Adrenal gland (tissue), 12 donors: ENCODE results near the gene TOMM22. TPM values are rescaled to one million over a fixed set of nuclear protein-coding genes. Genes with fewer than 3 reads are reported as not detected.

Experiments used
- DNase-seq, 7 donors: peaks; one replicate each; pipeline ENCODE4 v3.0.0-alpha.2; 2019 to 2020
- H3K27ac ChIP-seq, 5 donors: fragments of 200-600 bp; sonication (generic) in 4 of 5; 1 replicate in 3 of 5; 2 replicates in 2 of 5; pipeline versions ENCODE4 v1.5.1 to v1.8.0; 2016 to 2020; ENCODE audit warnings: mild to moderate bottlenecking in 1 of 5
- H3K27me3 ChIP-seq: fragments of 200-600 bp; 2 replicates; pipeline ENCODE4 v1.8.0; 2021
- H3K36me3 ChIP-seq, 2 donors: fragments of 200-600 bp; replicated peaks in 1 of 2; 1 replicate in 1 of 2; 2 replicates in 1 of 2; pipeline versions ENCODE4 v1.5.1 to v1.8.0; 2018 to 2022
- H3K4me1 ChIP-seq, 2 donors: fragments of 200-600 bp; replicated peaks in 1 of 2; 1 replicate in 1 of 2; 2 replicates in 1 of 2; pipeline versions ENCODE4 v1.5.1 to v1.8.0; 2018 to 2021
- H3K4me3 ChIP-seq, 4 donors: fragments of 200-600 bp; sonication (generic) in 3 of 4; one replicate each; pipeline ENCODE4 v1.5.1; 2016 to 2018
- H3K9me3 ChIP-seq, 3 donors: fragments of 200-600 bp; sonication (generic) in 1 of 3; replicated peaks in 1 of 3; 1 replicate in 2 of 3; 2 replicates in 1 of 3; pipeline versions ENCODE4 v1.5.1 to v1.8.0; 2016 to 2021
- CTCF ChIP-seq, 6 experiments: fragments of 450-650 bp in 4 of 6; fragments of 200-600 bp in 2 of 6; sonication (generic) in 1 of 6; IDR thresholded peaks; 1 replicate in 5 of 6; 2 replicates in 1 of 6; pipeline versions ENCODE4 v1.5.1 to v1.8.0; 2016 to 2021; ENCODE audit warnings: antibody characterized with exemption in 6 of 6, mild to moderate bottlenecking in 2 of 6, moderate library complexity in 1 of 6
- POLR2A ChIP-seq, 2 donors: fragments of 450-650 bp; IDR thresholded peaks; one replicate each; pipeline ENCODE4 v1.6.1; 2017; ENCODE audit warnings: antibody characterized with exemption in 2 of 2, mild to moderate bottlenecking in 2 of 2, moderate library complexity in 1 of 2
- WGBS, 4 donors: extraction: QIAGEN DNeasy Blood & Tissue Kit in 2 of 4; methylation state at CpG; one replicate each; pipeline versions ENCODE4 v1.1.5 to v1.1.7; 2013 to 2017; 5-methylcytosine and 5-hydroxymethylcytosine counted together
- intact Hi-C, 2 donors: fragments of 100-400 bp; cut with DNase I; formaldehyde crosslinking; loops; one replicate each; pipeline versions ENCODE4 v1.14.1 to v1.15.0; 2022 to 2023
- polyA plus RNA-seq, 3 donors: library from polyadenylated mRNA; stranded (reverse); fragments of 200-250 nt in 2 of 3; fragments of 350-450 nt in 1 of 3; fragmentation: Illumina TruSeq in 1 of 3; extraction: RNeasy Lipid Tissue Mini Kit (QIAGEN cat#74804) in 1 of 3; gene quantifications; one replicate each; pipeline ENCODE4 v1.2.3, GENCODE V29; 2013 to 2014
- total RNA-seq, 9 donors: library from RNA; depleted of rRNA in 4 of 9; stranded (reverse); fragments of >200 nt in 4 of 9; fragments of 120-200 nt in 1 of 9; fragmentation: NEBNext Ultra II Directional in 1 of 9; extraction: Animal tissue kit (Norgen Biotek cat#: 25700) in 1 of 9; gene quantifications; one replicate each; pipeline versions ENCODE4 v1.1.0 to v1.2.4, GENCODE V29; 2013 to 2023
- donor health status: healthy with polysubstance abuse.
- donor health status: Bipolar disorder and iron deficiency.
- donor health status: DM: yes; HTN: yes; CAD: no.
- donor health status: DM: no; HTN: no; CAD: no.
- donor health status: DM: no; HTN: no; CAD: no.
- donor health status: DM: yes; HTN: yes; CAD: no.

Gene TOMM22
- total and polyA plus RNA-seq, 12 donors = 16.9 to 86.3 (median 55.3) TPM

GRCh38 chr22:38725900-38726655 is 44.3 kb downstream of the TOMM22 start:
- WGBS, 4 donors = 90 to 93% (median 92%) methylated on average over 16 to 18 of the region's 18 CpGs
- peaks cover 0 to 15% of the 10 kb centered on the region in 2 donors for H3K4me1 ChIP-seq
- no peaks in the 10 kb centered on the region for H3K27me3 ChIP-seq
- peak in 1 of 7 donors; percentile 13 for DNase-seq
- H3K27ac ChIP-seq = no peak overlapping the region
- H3K4me3 ChIP-seq = no peak overlapping the region
- TF ChIP-seq CTCF (IDR thresholded peaks at IDR 0.05) = no peak
- TF ChIP-seq POLR2A (IDR thresholded peaks at IDR 0.05) = no peak
- H3K36me3 ChIP-seq = peaks cover 0 to 98% of the 10 kb centered on the region in 2 donors
- no peaks in the 10 kb centered on the region for H3K9me3 ChIP-seq
- intact Hi-C loops = no loop called here

GRCh38 chr22:38727123-38727522 is 45.4 kb downstream of the TOMM22 start:
- Histone ChIP-seq H3K27ac (no peak overlapping the region), H3K27me3 (no peaks in the 10 kb centered on the region), H3K9me3 (no peaks in the 10 kb centered on the region), H3K4me1 (peaks cover 0 to 15% of the 10 kb centered on the region in 2 donors), H3K4me3 (no peak overlapping the region), H3K36me3 (peaks cover 0 to 97% of the 10 kb centered on the region in 2 donors)
- intact Hi-C loops = no loop called here
- 93 to 95% (median 94%) methylated on average over 12 of the region's 12 CpGs for WGBS, 4 donors
- peak in 1 of 7 donors; percentile 11 for DNase-seq
- TF ChIP-seq CTCF (IDR thresholded peaks at IDR 0.05) (no peak), POLR2A (IDR thresholded peaks at IDR 0.05) (no peak)

- peak overlapping the region in 2 of 5 donors; percentile 45 to 48 for H3K27ac ChIP-seq
- DNase-seq = peak in 1 of 7 donors; percentile 20
- intact Hi-C loops = no loop called here
- TF ChIP-seq POLR2A (IDR thresholded peaks at IDR 0.05) = no peak
- no peak for TF ChIP-seq CTCF (IDR thresholded peaks at IDR 0.05)
- 87 to 95% (median 91%) methylated on average over 9 to 15 of the region's 15 CpGs for WGBS, 4 donors
- peaks cover 0 to 15% of the 10 kb centered on the region in 2 donors for H3K4me1 ChIP-seq
- H3K27me3 ChIP-seq = no peaks in the 10 kb centered on the region
- H3K36me3 ChIP-seq = peaks cover 0 to 94% of the 10 kb centered on the region in 2 donors
- H3K4me3 ChIP-seq = no peak overlapping the region
- no peaks in the 10 kb centered on the region for H3K9me3 ChIP-seq
These were observed 46.0 kb downstream of the TOMM22 start for GRCh38 chr22:38727530-38728451.
